ENCODE measurements around the gene GSAP. TPM values are rescaled to one million over a fixed set of nuclear protein-coding genes. Genes with fewer than 3 reads are reported as not detected.
A peak's percentile ranks its signal among the peaks of the same experiment; 100 is the strongest.

Gene GSAP
- total and polyA plus RNA-seq, 9 of the 15 experiments (the other 6 are each of a cell fraction or from before 2014, with no cell fraction given), result 0.13 TPM; not detected in 8

GRCh38 chr7:77362905-77363304 is 53.2 kb downstream of the GSAP start (continued):
- TF ChIP-seq FOSL1 (tag; conservative IDR thresholded peaks at IDR 0.05) (peak; percentile 18; the same call in 1 of the 2 replicates), TFAP4 (CRISPR knock-in tag; IDR thresholded peaks at IDR 0.05; ENCODE audit: borderline replicate concordance) (0 out of 2 replicates have a peak, but pooled peaks have one; percentile 19)

- H4K20me1 ChIP-seq (replicated peaks; ENCODE audit: control insufficient read depth, insufficient read depth, low read length), result 0 out of 2 replicates have a peak, but pooled peaks cover 4% of the 10 kb centered on the region
- in situ Hi-C loops (cut with MboI) (no loop called here), intact Hi-C loops (cut with micrococcal nuclease) (no loop called here)
- peaks cover 0 to under 1% of the 10 kb centered on the region in 2 experiments; a peak in 1 of 5 replicates for H3K27me3 ChIP-seq (ENCODE audit: control insufficient read depth in 2 of 2, insufficient read depth in 2 of 2, low read length in 2 of 2)
- no peak overlapping the region for H3K4me3 ChIP-seq
- H3K9me3 ChIP-seq (replicated peaks; ENCODE audit: control insufficient read depth, insufficient read depth, low read depth, low read length), result no peaks in the 10 kb centered on the region
- H3K4me2 ChIP-seq (ENCODE audit: insufficient read depth, low read length), result no peak overlapping the region
- no peaks in the 10 kb centered on the region for H3K79me2 ChIP-seq (ENCODE audit: control insufficient read depth, insufficient read depth, low read length)
- FAIRE-seq, result no peak
- BruUV-seq (replicated peaks), result no TSS peak
- no peak overlapping the region for H2AFZ ChIP-seq (ENCODE audit: low read depth, low read length)
- no peak for ATAC-seq
- no peaks in the 10 kb centered on the region for H3K9me1 ChIP-seq (ENCODE audit: control insufficient read depth, insufficient read depth, low read length)
- no peak overlapping the region for H3K9ac ChIP-seq (ENCODE audit: insufficient read depth in 1 of 2, low read depth in 2 of 2, low read length in 2 of 2)
- ChIA-PET CTCF (ENCODE audit: low intra/inter-chr PET ratio) (no interaction called here), POLR2A (no interaction called here)
- H3K27ac ChIP-seq (ENCODE audit: extremely low read depth, low read depth, low read length), result no peak overlapping the region
- no peak for DNase-seq (ENCODE audit: extremely low read depth in 1 of 4, low spot score in 3 of 4)
- 4% methylated on average over 3 of the region's 3 CpGs for WGBS (ENCODE audit: insufficient coverage, low coverage, missing lambda C conversion rate)
- H3K4me1 ChIP-seq (replicated peaks in 1 of 2; ENCODE audit: control insufficient read depth in 2 of 2, insufficient read depth in 2 of 2, low read length in 2 of 2), result peaks cover 0 to 4% of the 10 kb centered on the region in 2 experiments; a peak in 3 of 5 replicates
- no peaks in the 10 kb centered on the region for H3K36me3 ChIP-seq (ENCODE audit: control insufficient read depth, insufficient read depth, low read length)
- TF ChIP-seq KLF16 (IDR thresholded peaks at IDR 0.05) (no peak), RAD51 (IDR thresholded peaks at IDR 0.05; ENCODE audit: borderline replicate concordance, low read depth) (no peak), SPI1 (IDR thresholded peaks at IDR 0.05; ENCODE audit: borderline replicate concordance, low read depth, low read length) (no peak), ZNF354B (CRISPR knock-in tag; IDR thresholded peaks at IDR 0.05) (no peak), ZNF134 (CRISPR knock-in tag; conservative IDR thresholded peaks at IDR 0.05) (no peak), ZNF184 (CRISPR knock-in tag; IDR thresholded peaks at IDR 0.05) (no peak), KHSRP (IDR thresholded peaks at IDR 0.05) (no peak), NKRF (IDR thresholded peaks at IDR 0.05; ENCODE audit: borderline replicate concordance) (no peak), ZNF445 (CRISPR knock-in tag; IDR thresholded peaks at IDR 0.05; ENCODE audit: low read depth) (no peak), PRDM10 (IDR thresholded peaks at IDR 0.05; ENCODE audit: partially characterized antibody) (no peak), NONO (IDR thresholded peaks at IDR 0.05; ENCODE audit: low read depth in 2 of 2, low read length in 1 of 2) (no peak), GTF2A2 (tag; IDR thresholded peaks at IDR 0.05) (no peak), PHB (CRISPR knock-in tag; IDR thresholded peaks at IDR 0.05) (no peak), SRF (CRISPR knock-in tag; IDR thresholded peaks at IDR 0.05) (no peak)
Measured at GRCh38 chr7:77360969-77361368, 55.2 kb downstream of the GSAP start.
